NCI-H460 (cell line): ENCODE results near the gene PM20D2. TPM values are rescaled to one million over a fixed set of nuclear protein-coding genes. Genes with fewer than 3 reads are reported as not detected.
A peak's percentile ranks its signal among the peaks of the same experiment; 100 is the strongest.
"Not testable (repeated sequence)": the region's sequence is repeated elsewhere in the genome, so short reads cannot be mapped to it uniquely, and the experiment has no call there.

Experiments used
- DNase-seq: peaks from one replicate; pipeline ENCODE4 v3.0.0-alpha.2; 2016; ENCODE audit warnings: low read depth; ENCODE audit errors: extremely low read depth
- polyA plus RNA-seq: library from polyadenylated mRNA; depleted of rRNA; stranded (reverse); fragments of >200 nt; gene quantifications from 2 replicates; pipeline ENCODE4 v1.2.3, GENCODE V29; 2014; cell fraction: nucleus; rRNA removed
- total RNA-seq: library from RNA; depleted of rRNA; stranded (reverse); fragments of >200 nt; shearing (Covaris generic); gene quantifications from 2 replicates; pipeline ENCODE4 v1.2.3, GENCODE V29; 2014; rRNA removed

PM20D2 gene
- 31.1 and 32.0 TPM in 2 replicates for total RNA-seq
- polyA plus RNA-seq: 32.8 and 43.9 TPM in 2 replicates

GRCh38 chr6:89145956-89146717, at the start of gene PM20D2:
PM20D2 (plus strand) TSS chr6:89146055; CDS start chr6:89146145, 90 bp downstream.
- DNase-seq: peak; percentile 52

GRCh38 chr6:89098461-89098860, 47.4 kb upstream of the PM20D2 start:
- DNase-seq: no peak

- DNase-seq: no peak
Observed at GRCh38 chr6:89100114-89100513, 45.7 kb upstream of the PM20D2 start.

GRCh38 chr6:89110284-89110683, 35.6 kb upstream of the PM20D2 start:
- DNase-seq: no peak

- no peak for DNase-seq
Observed at GRCh38 chr6:89111933-89112332, 33.9 kb upstream of the PM20D2 start.

GRCh38 chr6:89116702-89117101, 29.2 kb upstream of the PM20D2 start:
- no peak for DNase-seq

- peak; percentile 3 for DNase-seq
Observed at GRCh38 chr6:89117211-89118108, 28.4 kb upstream of the PM20D2 start, which contains the start of gene SRSF12. SRSF12 (minus strand) TSS chr6:89118071; CDS start chr6:89117887, 184 bp downstream.

- DNase-seq: no peak
Observed at GRCh38 chr6:89118931-89119330, 26.9 kb upstream of the PM20D2 start.

- no peak for DNase-seq
Observed at GRCh38 chr6:89120371-89120770, 25.5 kb upstream of the PM20D2 start.

GRCh38 chr6:89121934-89122333, 23.9 kb upstream of the PM20D2 start:
- no peak for DNase-seq

- DNase-seq: no peak
Observed at GRCh38 chr6:89122625-89123024, 23.2 kb upstream of the PM20D2 start.

GRCh38 chr6:89128256-89128671, 17.6 kb upstream of the PM20D2 start:
- DNase-seq: not testable (repeated sequence)

- DNase-seq: no peak
Observed at GRCh38 chr6:89131599-89131998, 14.3 kb upstream of the PM20D2 start.

GRCh38 chr6:89132057-89132456, 13.8 kb upstream of the PM20D2 start:
- DNase-seq: no peak

- no peak for DNase-seq
Observed at GRCh38 chr6:89133981-89134380, 11.9 kb upstream of the PM20D2 start.

- DNase-seq: no peak
Observed at GRCh38 chr6:89134723-89135122, 11.1 kb upstream of the PM20D2 start.

GRCh38 chr6:89138173-89138572, 7.7 kb upstream of the PM20D2 start:
- DNase-seq: no peak

GRCh38 chr6:89139509-89140346, 6.1 kb upstream of the PM20D2 start:
- no peak for DNase-seq

- DNase-seq: no peak
Observed at GRCh38 chr6:89140347-89141156, 5.3 kb upstream of the PM20D2 start.
